Hepatocyte (in vitro differentiated cells): Measurements from ENCODE around the gene OR2T34.

Experiments used
- EZH2 ChIP-seq: fragments of 200-600 bp; sonication (generic); IDR thresholded peaks from 2 replicates; pipeline ENCODE4 v1.6.1; 2016; ENCODE audit warnings: antibody characterized with exemption, mild to moderate bottlenecking, borderline replicate concordance
- TF ChIP-seq, protein P1 (sequence below): fragments of 200-600 bp; sonication (generic); IDR thresholded peaks from 2 replicates; pipeline ENCODE4 v1.5.1; 2016; ENCODE audit warnings: antibody characterized with exemption, mild to moderate bottlenecking; ENCODE audit not compliant: poor library complexity

DNA sequence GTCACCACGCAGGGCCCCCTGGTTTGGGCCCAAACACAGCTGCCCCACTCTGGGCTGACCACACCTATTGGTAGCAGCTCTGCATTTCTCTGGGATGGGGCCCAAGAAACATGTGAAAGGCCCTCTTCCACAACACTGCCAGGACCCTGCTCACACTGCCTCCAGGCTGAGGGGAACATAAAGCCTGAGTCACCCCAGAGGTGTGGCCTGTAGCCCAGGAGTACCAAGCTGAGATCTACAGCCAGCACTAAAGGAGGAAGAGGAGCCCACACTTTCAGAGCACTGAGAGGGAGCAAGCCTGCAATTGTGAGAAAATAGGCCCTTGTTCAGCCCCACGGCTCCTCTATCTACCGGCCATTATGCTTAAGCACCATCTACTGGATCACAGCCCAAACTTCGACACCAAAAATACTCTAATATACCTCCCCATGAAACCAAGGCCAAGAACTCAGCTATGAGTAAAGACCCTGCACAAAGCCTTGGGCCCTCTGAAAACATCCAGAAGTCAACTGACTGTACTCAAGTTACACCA is 37.4 kb upstream of the OR2T34 start:
- no peak for TF ChIP-seq EZH2
- TF ChIP-seq, protein P1, sequence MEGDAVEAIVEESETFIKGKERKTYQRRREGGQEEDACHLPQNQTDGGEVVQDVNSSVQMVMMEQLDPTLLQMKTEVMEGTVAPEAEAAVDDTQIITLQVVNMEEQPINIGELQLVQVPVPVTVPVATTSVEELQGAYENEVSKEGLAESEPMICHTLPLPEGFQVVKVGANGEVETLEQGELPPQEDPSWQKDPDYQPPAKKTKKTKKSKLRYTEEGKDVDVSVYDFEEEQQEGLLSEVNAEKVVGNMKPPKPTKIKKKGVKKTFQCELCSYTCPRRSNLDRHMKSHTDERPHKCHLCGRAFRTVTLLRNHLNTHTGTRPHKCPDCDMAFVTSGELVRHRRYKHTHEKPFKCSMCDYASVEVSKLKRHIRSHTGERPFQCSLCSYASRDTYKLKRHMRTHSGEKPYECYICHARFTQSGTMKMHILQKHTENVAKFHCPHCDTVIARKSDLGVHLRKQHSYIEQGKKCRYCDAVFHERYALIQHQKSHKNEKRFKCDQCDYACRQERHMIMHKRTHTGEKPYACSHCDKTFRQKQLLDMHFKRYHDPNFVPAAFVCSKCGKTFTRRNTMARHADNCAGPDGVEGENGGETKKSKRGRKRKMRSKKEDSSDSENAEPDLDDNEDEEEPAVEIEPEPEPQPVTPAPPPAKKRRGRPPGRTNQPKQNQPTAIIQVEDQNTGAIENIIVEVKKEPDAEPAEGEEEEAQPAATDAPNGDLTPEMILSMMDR: no peak
